ENCODE results near the gene MTX2.
"Not testable (repeated sequence)": the region's sequence is repeated elsewhere in the genome, so short reads cannot be mapped to it uniquely, and the experiment has no call there.

MTX2 gene

DNA sequence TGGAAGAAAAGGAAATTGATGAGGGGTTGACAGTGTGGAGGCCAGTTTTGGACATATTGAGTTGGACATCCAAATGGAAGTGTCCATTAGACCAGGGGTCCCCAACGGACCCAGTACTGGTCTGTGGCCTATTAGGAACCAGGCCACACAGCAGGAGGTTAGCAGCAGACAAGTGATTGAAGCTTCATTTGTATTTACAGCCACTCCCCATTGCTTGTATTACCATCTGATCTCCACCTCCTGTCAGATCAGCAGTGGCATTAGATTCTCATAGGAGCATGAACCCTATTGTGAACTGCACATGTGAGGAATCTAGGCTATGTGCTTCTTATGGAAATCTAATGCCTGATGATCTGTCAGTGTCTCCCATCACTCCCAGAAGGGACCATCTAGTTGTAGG lies 99.1 kb downstream of the MTX2 start:
- no peaks in the 10 kb centered on the region for H3K79me2 ChIP-seq (ENCODE audit: insufficient read depth, low read length)

DNA sequence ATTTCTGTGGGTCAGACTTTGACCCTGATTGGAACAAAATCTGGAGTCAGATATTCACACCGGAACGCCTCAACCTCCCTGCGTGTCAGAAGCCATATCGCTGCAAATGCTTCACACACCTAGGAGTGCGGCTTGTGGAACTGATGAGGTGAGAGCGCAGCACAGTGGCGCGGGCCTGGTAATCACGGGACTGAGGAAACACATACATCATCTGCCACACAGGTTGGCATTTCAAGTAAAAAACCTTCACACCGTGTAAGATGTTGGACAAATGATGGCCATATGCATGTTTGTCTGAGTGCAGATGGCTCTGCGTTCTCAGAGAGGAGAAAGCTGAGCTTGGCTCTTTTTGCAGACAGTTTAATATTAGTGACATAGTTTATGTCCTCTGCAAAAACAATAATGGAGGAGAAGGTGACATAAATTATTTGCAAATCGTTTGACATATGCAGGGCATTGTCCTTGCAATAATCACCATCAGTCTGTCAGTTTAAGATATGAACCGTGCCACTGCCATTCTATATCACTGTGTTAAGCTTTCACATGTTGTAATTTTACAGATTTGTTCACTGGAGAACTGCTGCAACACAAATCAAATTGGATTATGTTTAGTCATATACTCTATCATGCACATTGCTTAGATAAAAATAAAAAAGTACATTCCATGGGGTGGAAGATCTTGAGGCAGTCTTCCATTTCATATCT lies 101.4 kb downstream of the MTX2 start:
- Histone ChIP-seq H3K36me3 (ENCODE audit: low read length) (no peaks in the 10 kb centered on the region), H3K27me3 (ENCODE audit: low read length) (no peaks in the 10 kb centered on the region), H3K27ac (ENCODE audit: low read depth, low read length) (no peak overlapping the region), H3K9ac (ENCODE audit: low read length) (no peak overlapping the region), H3K4me2 (ENCODE audit: low read depth, low read length, poor library complexity, severe bottlenecking) (no peak overlapping the region), H3K4me3 (ENCODE audit: insufficient read depth, low read length, poor library complexity, severe bottlenecking) (no peak overlapping the region), H3K79me2 (ENCODE audit: insufficient read depth, low read length) (no peaks in the 10 kb centered on the region), H3K9me2 (replicated peaks; ENCODE audit: insufficient read depth, low read length) (no peaks in the 10 kb centered on the region), H4K20me1 (ENCODE audit: low read depth, low read length) (no peaks in the 10 kb centered on the region), H3F3A (ENCODE audit: insufficient read depth) (no peaks in the 10 kb centered on the region), H2AFZ (ENCODE audit: low read depth, low read length, severe bottlenecking) (no peak overlapping the region), H3K9me3 (ENCODE audit: insufficient read depth, low read length) (no peaks in the 10 kb centered on the region)
- TF ChIP-seq EZH2phosphoT487 (conservative IDR thresholded peaks at IDR 0.05; ENCODE audit: low read length): no peak
- TF ChIP-seq, protein P1, sequence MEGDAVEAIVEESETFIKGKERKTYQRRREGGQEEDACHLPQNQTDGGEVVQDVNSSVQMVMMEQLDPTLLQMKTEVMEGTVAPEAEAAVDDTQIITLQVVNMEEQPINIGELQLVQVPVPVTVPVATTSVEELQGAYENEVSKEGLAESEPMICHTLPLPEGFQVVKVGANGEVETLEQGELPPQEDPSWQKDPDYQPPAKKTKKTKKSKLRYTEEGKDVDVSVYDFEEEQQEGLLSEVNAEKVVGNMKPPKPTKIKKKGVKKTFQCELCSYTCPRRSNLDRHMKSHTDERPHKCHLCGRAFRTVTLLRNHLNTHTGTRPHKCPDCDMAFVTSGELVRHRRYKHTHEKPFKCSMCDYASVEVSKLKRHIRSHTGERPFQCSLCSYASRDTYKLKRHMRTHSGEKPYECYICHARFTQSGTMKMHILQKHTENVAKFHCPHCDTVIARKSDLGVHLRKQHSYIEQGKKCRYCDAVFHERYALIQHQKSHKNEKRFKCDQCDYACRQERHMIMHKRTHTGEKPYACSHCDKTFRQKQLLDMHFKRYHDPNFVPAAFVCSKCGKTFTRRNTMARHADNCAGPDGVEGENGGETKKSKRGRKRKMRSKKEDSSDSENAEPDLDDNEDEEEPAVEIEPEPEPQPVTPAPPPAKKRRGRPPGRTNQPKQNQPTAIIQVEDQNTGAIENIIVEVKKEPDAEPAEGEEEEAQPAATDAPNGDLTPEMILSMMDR (IDR thresholded peaks at IDR 0.05; ENCODE audit: insufficient read depth, low read length, poor library complexity, severe bottlenecking): no peak

More for the DNA sequence above, 99.1 kb downstream of the MTX2 start:
- Histone ChIP-seq H3K9me3 (ENCODE audit: insufficient read depth, low read length) (no peaks in the 10 kb centered on the region), H3K27ac (ENCODE audit: low read depth, low read length) (no peak overlapping the region), H3F3A (ENCODE audit: insufficient read depth) (no peaks in the 10 kb centered on the region), H3K9me2 (replicated peaks; ENCODE audit: insufficient read depth, low read length) (no peaks in the 10 kb centered on the region), H4K20me1 (ENCODE audit: low read depth, low read length) (no peaks in the 10 kb centered on the region), H3K4me3 (ENCODE audit: insufficient read depth, low read length, poor library complexity, severe bottlenecking) (no peak overlapping the region), H3K4me2 (ENCODE audit: low read depth, low read length, poor library complexity, severe bottlenecking) (no peak overlapping the region), H3K27me3 (ENCODE audit: low read length) (no peaks in the 10 kb centered on the region), H3K9ac (ENCODE audit: low read length) (no peak overlapping the region), H2AFZ (ENCODE audit: low read depth, low read length, severe bottlenecking) (no peak overlapping the region), H3K36me3 (ENCODE audit: low read length) (no peaks in the 10 kb centered on the region)
- TF ChIP-seq, protein P1 (IDR thresholded peaks at IDR 0.05; ENCODE audit: insufficient read depth, low read length, poor library complexity, severe bottlenecking): no peak
- TF ChIP-seq EZH2phosphoT487 (conservative IDR thresholded peaks at IDR 0.05; ENCODE audit: low read length): no peak

DNA sequence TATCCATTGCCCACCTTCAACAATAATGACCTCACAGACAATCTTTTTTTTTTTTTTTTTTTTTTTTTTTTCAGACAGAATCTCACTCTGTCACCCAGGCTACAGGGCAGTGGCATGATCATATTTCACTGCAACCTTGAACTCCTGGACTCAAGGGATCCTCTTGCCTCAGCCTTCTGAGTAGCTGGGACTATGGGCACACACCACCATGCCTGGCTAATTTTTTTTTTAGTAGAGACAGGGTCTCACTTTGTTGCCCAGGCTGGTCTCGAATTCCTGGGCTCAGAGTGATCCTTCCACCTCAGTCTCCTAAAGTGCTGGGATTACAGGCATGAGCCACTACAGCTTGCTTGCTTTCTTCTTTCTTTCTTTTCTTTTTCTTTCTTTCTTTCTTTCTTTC lies 103.9 kb downstream of the MTX2 start:
- not testable (repeated sequence) for H3F3A ChIP-seq (ENCODE audit: insufficient read depth); H2AFZ ChIP-seq (ENCODE audit: low read depth, low read length, severe bottlenecking); H3K4me2 ChIP-seq (ENCODE audit: low read depth, low read length, poor library complexity, severe bottlenecking)

DNA sequence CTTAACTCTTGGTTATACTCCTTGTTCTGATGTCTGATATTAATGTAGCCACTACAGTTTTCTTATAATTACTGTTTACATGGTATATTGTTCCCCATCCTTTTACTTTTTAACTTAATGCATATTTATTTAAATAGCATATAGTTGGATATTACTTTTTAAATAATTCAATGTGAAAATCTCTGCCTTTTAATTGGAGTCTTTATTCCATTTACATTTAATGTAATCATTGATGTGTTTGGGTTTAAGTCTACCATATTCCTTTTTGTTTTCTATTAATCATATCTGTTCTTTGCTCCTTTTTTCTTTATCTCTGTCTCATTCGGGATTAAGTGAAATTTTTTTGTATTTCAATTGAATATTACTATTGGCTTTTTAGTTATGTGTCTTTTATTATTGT lies 109.1 kb downstream of the MTX2 start:
- H3K4me3 ChIP-seq (ENCODE audit: insufficient read depth, low read length, poor library complexity, severe bottlenecking): no peak overlapping the region

More for the DNA sequence above, 103.9 kb downstream of the MTX2 start:
- not testable (repeated sequence) for H3K79me2 ChIP-seq (ENCODE audit: insufficient read depth, low read length); H3K9me3 ChIP-seq (ENCODE audit: insufficient read depth, low read length); H3K27me3 ChIP-seq (ENCODE audit: low read length); H3K27ac ChIP-seq (ENCODE audit: low read depth, low read length); H3K4me3 ChIP-seq (ENCODE audit: insufficient read depth, low read length, poor library complexity, severe bottlenecking); H4K20me1 ChIP-seq (ENCODE audit: low read depth, low read length); H3K9me2 ChIP-seq (replicated peaks; ENCODE audit: insufficient read depth, low read length); H3K36me3 ChIP-seq (ENCODE audit: low read length); H3K9ac ChIP-seq (ENCODE audit: low read length)

More for the DNA sequence above, 109.1 kb downstream of the MTX2 start:
- no peak overlapping the region for H3K4me2 ChIP-seq (ENCODE audit: low read depth, low read length, poor library complexity, severe bottlenecking)
- H4K20me1 ChIP-seq (ENCODE audit: low read depth, low read length): no peaks in the 10 kb centered on the region
- no peak overlapping the region for H3K27ac ChIP-seq (ENCODE audit: low read depth, low read length)
- H3K9ac ChIP-seq (ENCODE audit: low read length): no peak overlapping the region
- 0 out of 2 replicates have a peak, but pooled peaks cover 3% of the 10 kb centered on the region for H3K9me3 ChIP-seq (ENCODE audit: insufficient read depth, low read length)
- H3K9me2 ChIP-seq (replicated peaks; ENCODE audit: insufficient read depth, low read length): no peaks in the 10 kb centered on the region
- H3F3A ChIP-seq (ENCODE audit: insufficient read depth): no peaks in the 10 kb centered on the region
- no peak overlapping the region for H2AFZ ChIP-seq (ENCODE audit: low read depth, low read length, severe bottlenecking)
- H3K27me3 ChIP-seq (ENCODE audit: low read length): no peaks in the 10 kb centered on the region
- no peaks in the 10 kb centered on the region for H3K79me2 ChIP-seq (ENCODE audit: insufficient read depth, low read length)
- no peaks in the 10 kb centered on the region for H3K36me3 ChIP-seq (ENCODE audit: low read length)
- TF ChIP-seq, protein P1 (IDR thresholded peaks at IDR 0.05; ENCODE audit: insufficient read depth, low read length, poor library complexity, severe bottlenecking): no peak
- TF ChIP-seq EZH2phosphoT487 (conservative IDR thresholded peaks at IDR 0.05; ENCODE audit: low read length): no peak
